CD14-positive monocyte (primary cell): Measurements from ENCODE around the gene SSBP3. TPM values are rescaled to one million over a fixed set of nuclear protein-coding genes. Genes with fewer than 3 reads are reported as not detected.

Experiments
- DNase-seq, 3 donors: peaks; one replicate each; pipeline ENCODE4 v3.0.0-alpha.2; 2011 to 2022
- H2AFZ ChIP-seq: 2 replicates; pipeline ENCODE4 v1.6.0; 2012; ENCODE audit warnings: mild to moderate bottlenecking, low read depth, low read length, inconsistent platforms; ENCODE audit not compliant: insufficient read depth, poor library complexity, severe bottlenecking
- H3K27ac ChIP-seq, 2 donors: 1 replicate in 1 of 2; 2 replicates in 1 of 2; pipeline ENCODE4 v1.5.1; 2012 to 2013; ENCODE audit warnings: low read length in 2 of 2, control low read depth in 1 of 2, inconsistent platforms in 1 of 2, low read depth in 1 of 2, mild to moderate bottlenecking in 1 of 2
- H3K27me3 ChIP-seq, 2 donors: one replicate each; pipeline versions ENCODE4 v1.6.0 to v1.6.1; 2011 to 2013; ENCODE audit warnings: low read length in 2 of 2; ENCODE audit not compliant: control insufficient read depth in 2 of 2, insufficient read depth in 2 of 2
- H3K36me3 ChIP-seq, 2 donors: replicated peaks in 1 of 2; 1 replicate in 1 of 2; 2 replicates in 1 of 2; pipeline versions ENCODE4 v1.5.1 to v1.6.1; 2012 to 2013; ENCODE audit warnings: low read length in 2 of 2, control low read depth in 1 of 2, inconsistent platforms in 1 of 2, mild to moderate bottlenecking in 1 of 2; ENCODE audit not compliant: insufficient read depth in 2 of 2, control insufficient read depth in 1 of 2
- H3K4me1 ChIP-seq, 2 donors: 1 replicate in 1 of 2; 2 replicates in 1 of 2; pipeline versions ENCODE4 v1.5.1 to v1.6.1; 2012 to 2013; ENCODE audit warnings: low read length in 2 of 2, control low read depth in 1 of 2, inconsistent platforms in 1 of 2, mild to moderate bottlenecking in 1 of 2, moderate library complexity in 1 of 2; ENCODE audit not compliant: insufficient read depth in 2 of 2, control insufficient read depth in 1 of 2
- H3K4me2 ChIP-seq: replicated peaks from 2 replicates; pipeline ENCODE3; 2012; ENCODE audit warnings: low read length, moderate library complexity, mild to moderate bottlenecking; ENCODE audit not compliant: poor library complexity, severe bottlenecking; ENCODE audit errors: extremely low read depth
- H3K4me3 ChIP-seq, 3 experiments: fragments of 200-600 bp in 1 of 3; sonication (generic) in 1 of 3; replicated peaks in 1 of 3; 1 replicate in 2 of 3; 2 replicates in 1 of 3; pipeline ENCODE4 v1.5.1; 2011 to 2013; ENCODE audit warnings: low read length in 3 of 3, mild to moderate bottlenecking in 3 of 3, control low read depth in 2 of 3, low read depth in 2 of 3, inconsistent platforms in 1 of 3, moderate library complexity in 1 of 3
- H3K79me2 ChIP-seq: 2 replicates; pipeline ENCODE4 v1.6.0; 2012; ENCODE audit warnings: mild to moderate bottlenecking, control low read depth, inconsistent platforms, low read length, moderate library complexity; ENCODE audit not compliant: insufficient read depth
- H3K9ac ChIP-seq: 2 replicates; pipeline ENCODE4 v1.6.0; 2017; ENCODE audit warnings: low read length, mild to moderate bottlenecking; ENCODE audit not compliant: insufficient read depth, poor library complexity, severe bottlenecking
- H3K9me3 ChIP-seq, 2 donors: replicated peaks in 1 of 2; 1 replicate in 1 of 2; 2 replicates in 1 of 2; pipeline versions ENCODE4 v1.5.1 to v1.6.1; 2012 to 2013; ENCODE audit warnings: low read length in 2 of 2, control low read depth in 1 of 2; ENCODE audit not compliant: control insufficient read depth in 1 of 2, insufficient read depth in 1 of 2
- H4K20me1 ChIP-seq: 2 replicates; pipeline ENCODE4 v1.6.0; 2012; ENCODE audit warnings: mild to moderate bottlenecking, low read length, control low read depth, moderate library complexity; ENCODE audit not compliant: insufficient read depth
- H3K27ac Mint-ChIP-seq, 7 donors: one replicate each; pipeline ENCODE4 v1.8.0; 2020; ENCODE audit warnings: mild to moderate bottlenecking in 7 of 7, mixed read lengths in 7 of 7, moderate library complexity in 6 of 7, inconsistent platforms in 2 of 7
- H3K27me3 Mint-ChIP-seq, 3 donors: one replicate each; pipeline ENCODE4 v1.8.0; 2021 to 2022; ENCODE audit warnings: low read depth in 3 of 3, mild to moderate bottlenecking in 3 of 3, mixed read lengths in 3 of 3, moderate library complexity in 3 of 3, inconsistent platforms in 1 of 3
- H3K36me3 Mint-ChIP-seq, 2 donors: one replicate each; pipeline ENCODE4 v1.8.0; 2020; ENCODE audit warnings: mixed read lengths in 2 of 2, inconsistent platforms in 1 of 2, mild to moderate bottlenecking in 1 of 2
- H3K4me1 Mint-ChIP-seq: one replicate; pipeline ENCODE4 v1.8.0; 2020; ENCODE audit warnings: mild to moderate bottlenecking, mixed read lengths
- H3K4me3 Mint-ChIP-seq, 2 donors: one replicate each; pipeline ENCODE4 v1.8.0; 2020; ENCODE audit warnings: mild to moderate bottlenecking in 2 of 2, mixed read lengths in 2 of 2, moderate library complexity in 1 of 2
- H3K9me3 Mint-ChIP-seq, 7 donors: one replicate each; pipeline ENCODE4 v1.8.0; 2020 to 2022; ENCODE audit warnings: mixed read lengths in 7 of 7, mild to moderate bottlenecking in 6 of 7, moderate library complexity in 6 of 7, inconsistent platforms in 2 of 7
- WGBS: methylation state at CpG from one replicate; pipeline ENCODE4 v1.1.5; 2013; ENCODE audit warnings: missing lambda C conversion rate; ENCODE audit not compliant: insufficient coverage; 5-methylcytosine and 5-hydroxymethylcytosine counted together
- intact Hi-C, 2 donors: fragments of 100-400 bp; cut with micrococcal nuclease; formaldehyde crosslinking; loops; one replicate each; pipeline versions ENCODE4 v1.15.0 to v1.15.1; 2023
- polyA plus RNA-seq, 3 donors: library from polyadenylated mRNA; depleted of rRNA in 1 of 3; unstranded in 2 of 3; stranded (reverse) in 1 of 3; fragments of 300-500 nt in 2 of 3; fragments of >200 nt in 1 of 3; fragmentation: Illumina TruSeq in 2 of 3; gene quantifications; 1 replicate in 2 of 3; 2 replicates in 1 of 3; pipeline ENCODE4 v1.2.3, GENCODE V29; 2012 to 2021
- TF ChIP-seq, protein P1 (sequence below): fragments of 200-600 bp; IDR thresholded peaks from one replicate; pipeline ENCODE4 v1.8.0; 2022; ENCODE audit warnings: antibody characterized with exemption, mild to moderate bottlenecking

SSBP3 gene
- polyA plus RNA-seq, 3 donors, result 4.1 to 30.7 (median 4.3) TPM

DNA sequence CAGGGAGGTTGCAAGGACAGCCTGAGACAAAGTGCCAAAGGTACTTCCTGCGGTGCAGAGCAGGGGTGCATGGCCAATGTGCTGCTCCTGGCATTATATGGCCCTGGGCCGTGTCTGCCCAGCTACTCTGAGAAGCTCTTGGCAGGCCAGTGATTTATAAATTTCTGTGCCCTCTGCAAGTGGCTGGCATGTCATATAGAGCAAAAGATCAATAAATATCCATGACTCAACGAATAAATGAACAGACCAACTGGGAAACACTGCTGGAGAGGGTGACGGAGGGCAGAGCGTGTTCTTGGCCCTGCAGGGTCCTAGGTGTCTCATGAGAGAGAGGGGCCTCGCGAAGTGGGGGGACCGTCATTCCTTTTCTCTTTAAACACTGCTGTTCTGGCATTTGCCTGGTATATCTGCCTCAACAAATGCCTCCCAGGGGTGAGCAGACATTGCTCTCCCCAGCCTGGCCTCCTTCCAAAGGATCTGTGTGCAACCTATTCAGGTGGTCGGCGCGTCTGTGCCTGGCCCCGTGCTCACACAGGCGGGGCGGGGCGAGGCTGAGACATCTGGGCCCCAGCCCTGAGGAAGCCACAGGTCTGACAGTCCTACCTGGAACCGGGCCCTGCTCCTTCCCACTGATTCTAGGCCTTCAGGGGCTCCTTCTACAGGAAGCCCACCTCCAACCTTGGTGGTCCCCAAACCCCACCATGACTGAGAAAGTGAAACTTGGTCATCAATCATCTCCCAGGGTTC is 123.9 kb downstream of the SSBP3 start:
- Mint-ChIP-seq H3K27ac (peak overlapping the region; percentile 69 to 93 (median 82)), H3K4me1 (peaks cover 19% of the 10 kb centered on the region), H3K9me3 (peaks cover 0 to 2% (median 0%) of the 10 kb centered on the region in 7 donors), H3K27me3 (peaks cover 0 to 3% (median 0%) of the 10 kb centered on the region in 3 donors), H3K36me3 (peaks cover 11 to 13% of the 10 kb centered on the region in 2 donors), H3K4me3 (no peak overlapping the region)
- Histone ChIP-seq H3K9me3 (no peaks in the 10 kb centered on the region), H3K27ac (peak overlapping the region; percentile 9 to 72), H3K9ac (no peak overlapping the region), H3K27me3 (no peaks in the 10 kb centered on the region), H2AFZ (no peak overlapping the region), H3K79me2 (no peaks in the 10 kb centered on the region), H3K36me3 (peaks cover 2 to 21% of the 10 kb centered on the region in 2 donors), H4K20me1 (peaks cover 30% of the 10 kb centered on the region), H3K4me2 (no peak overlapping the region), H3K4me1 (peaks cover 14 to 20% of the 10 kb centered on the region in 2 donors), H3K4me3 (no peak overlapping the region)
- intact Hi-C loops, result no loop called here
- TF ChIP-seq, protein P1, sequence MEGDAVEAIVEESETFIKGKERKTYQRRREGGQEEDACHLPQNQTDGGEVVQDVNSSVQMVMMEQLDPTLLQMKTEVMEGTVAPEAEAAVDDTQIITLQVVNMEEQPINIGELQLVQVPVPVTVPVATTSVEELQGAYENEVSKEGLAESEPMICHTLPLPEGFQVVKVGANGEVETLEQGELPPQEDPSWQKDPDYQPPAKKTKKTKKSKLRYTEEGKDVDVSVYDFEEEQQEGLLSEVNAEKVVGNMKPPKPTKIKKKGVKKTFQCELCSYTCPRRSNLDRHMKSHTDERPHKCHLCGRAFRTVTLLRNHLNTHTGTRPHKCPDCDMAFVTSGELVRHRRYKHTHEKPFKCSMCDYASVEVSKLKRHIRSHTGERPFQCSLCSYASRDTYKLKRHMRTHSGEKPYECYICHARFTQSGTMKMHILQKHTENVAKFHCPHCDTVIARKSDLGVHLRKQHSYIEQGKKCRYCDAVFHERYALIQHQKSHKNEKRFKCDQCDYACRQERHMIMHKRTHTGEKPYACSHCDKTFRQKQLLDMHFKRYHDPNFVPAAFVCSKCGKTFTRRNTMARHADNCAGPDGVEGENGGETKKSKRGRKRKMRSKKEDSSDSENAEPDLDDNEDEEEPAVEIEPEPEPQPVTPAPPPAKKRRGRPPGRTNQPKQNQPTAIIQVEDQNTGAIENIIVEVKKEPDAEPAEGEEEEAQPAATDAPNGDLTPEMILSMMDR, result no peak
- no peak for DNase-seq
- 100% methylated on average over 8 of the region's 16 CpGs for WGBS

DNA sequence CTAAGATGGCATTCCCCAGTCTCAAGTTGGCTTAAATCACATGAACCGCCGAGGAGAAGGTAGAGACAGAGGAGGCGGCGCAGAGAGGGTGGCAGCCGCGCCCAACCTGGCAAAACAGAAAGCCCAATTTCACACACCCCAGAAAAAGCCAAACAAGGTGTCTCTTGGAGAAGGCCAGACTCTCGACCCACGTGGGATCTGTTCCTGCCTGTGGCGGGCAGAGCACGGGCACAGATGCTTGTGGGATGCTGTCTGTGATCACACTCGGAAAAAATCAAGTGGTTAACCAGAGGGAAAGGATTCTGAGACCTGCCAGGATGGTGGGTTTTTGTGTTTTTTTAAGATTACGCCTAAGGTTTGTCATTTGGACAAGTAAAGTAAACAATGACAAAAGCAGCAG is 125.5 kb downstream of the SSBP3 start:
- DNase-seq, result no peak
- Histone ChIP-seq H3K9me3 (no peaks in the 10 kb centered on the region), H3K27ac (no peak overlapping the region), H3K4me1 (peaks cover 14 to 17% of the 10 kb centered on the region in 2 donors), H3K36me3 (peaks cover 2 to 21% of the 10 kb centered on the region in 2 donors), H3K9ac (no peak overlapping the region), H2AFZ (no peak overlapping the region), H3K4me3 (no peak overlapping the region), H3K79me2 (no peaks in the 10 kb centered on the region), H3K4me2 (no peak overlapping the region), H4K20me1 (peaks cover 21% of the 10 kb centered on the region), H3K27me3 (no peaks in the 10 kb centered on the region)
- intact Hi-C loops, result no loop called here
- H3K4me3 Mint-ChIP-seq, result no peak overlapping the region
- H3K36me3 Mint-ChIP-seq, result peaks cover 17 to 19% of the 10 kb centered on the region in 2 donors
- TF ChIP-seq, protein P1, result no peak
- peaks cover 0 to 2% (median 0%) of the 10 kb centered on the region in 7 donors for H3K9me3 Mint-ChIP-seq
- peaks cover 0 to 3% (median 0%) of the 10 kb centered on the region in 3 donors for H3K27me3 Mint-ChIP-seq
- peaks cover 15% of the 10 kb centered on the region for H3K4me1 Mint-ChIP-seq
- 86% methylated on average over 3 of the region's 12 CpGs for WGBS
- H3K27ac Mint-ChIP-seq, result peak overlapping the region in 2 of 7 donors; percentile 48 to 70
